DMS53 treated with DMSO at 0.1 percent for 48 hours (cell line): ENCODE results near the gene GPR107.
A peak's percentile ranks its signal among the peaks of the same experiment; 100 is the strongest.
"Not testable (repeated sequence)": the region's sequence is repeated elsewhere in the genome, so short reads cannot be mapped to it uniquely, and the experiment has no call there.

Experiments
- DNase-seq: peaks from one replicate; lab custom pipeline; 2025; ENCODE audit not compliant: unreplicated experiment; lab: John Stamatoyannopoulos, UW

Gene GPR107

GRCh38 chr9:130053504-130054324 lies at the start of gene GPR107:
TSS of gene GPR107 (plus strand) at chr9:130053906. CDS start at chr9:130053933, 27 bp downstream.
- peak; percentile 72 for DNase-seq

- no peak for DNase-seq
Measured at GRCh38 chr9:130003943-130004552, 49.7 kb upstream of the GPR107 start.

GRCh38 chr9:130006952-130007351 lies 46.8 kb upstream of the GPR107 start:
- DNase-seq, result not testable (repeated sequence)

GRCh38 chr9:130008538-130008937 lies 45.2 kb upstream of the GPR107 start:
- no peak for DNase-seq

GRCh38 chr9:130009546-130009945 lies 44.2 kb upstream of the GPR107 start:
- DNase-seq, result not testable (repeated sequence)

- no peak for DNase-seq
Measured at GRCh38 chr9:130010151-130010988, 43.3 kb upstream of the GPR107 start.

- DNase-seq, result no peak
Measured at GRCh38 chr9:130013326-130013725, 40.4 kb upstream of the GPR107 start.

- DNase-seq, result no peak
Measured at GRCh38 chr9:130015353-130016019, 38.2 kb upstream of the GPR107 start.

- DNase-seq, result no peak
Measured at GRCh38 chr9:130017076-130017475, 36.6 kb upstream of the GPR107 start.

GRCh38 chr9:130017510-130017909 lies 36.2 kb upstream of the GPR107 start:
- not testable (repeated sequence) for DNase-seq

- no peak for DNase-seq
Measured at GRCh38 chr9:130018265-130018664, 35.4 kb upstream of the GPR107 start.

- DNase-seq, result no peak
Measured at GRCh38 chr9:130020618-130021017, 33.1 kb upstream of the GPR107 start.

- no peak for DNase-seq
Measured at GRCh38 chr9:130021123-130021522, 32.6 kb upstream of the GPR107 start.

GRCh38 chr9:130021842-130022241 lies 31.9 kb upstream of the GPR107 start:
- not testable (repeated sequence) for DNase-seq

- no peak for DNase-seq
Measured at GRCh38 chr9:130022566-130023143, 31.1 kb upstream of the GPR107 start.

GRCh38 chr9:130023144-130023787 lies 30.4 kb upstream of the GPR107 start:
- no peak for DNase-seq

- no peak for DNase-seq
Measured at GRCh38 chr9:130023994-130024596, 29.6 kb upstream of the GPR107 start.

GRCh38 chr9:130024597-130024994 lies 29.1 kb upstream of the GPR107 start:
- no peak for DNase-seq

GRCh38 chr9:130026583-130027340 lies 26.9 kb upstream of the GPR107 start:
- no peak for DNase-seq
